ENCODE data around the gene STAG3.
"Not testable (repeated sequence)": the region's sequence is repeated elsewhere in the genome, so short reads cannot be mapped to it uniquely, and the experiment has no call there.

STAG3 gene

GRCh38 chr7:100174582-100174981, 3.1 kb upstream of the STAG3 start:
- no peak for TF ChIP-seq CTCF (IDR thresholded peaks at IDR 0.05; ENCODE audit: borderline replicate concordance, control extremely low read depth, extremely low read depth, insufficient read depth, missing control alignments)
- in situ Hi-C loops (cut with MboI; ENCODE audit: low sequenced_read_pairs, unreplicated experiment): no loop called here
- no peak for DNase-seq (ENCODE audit: low spot score)

GRCh38 chr7:100175296-100175935, 2.3 kb upstream of the STAG3 start:
- in situ Hi-C loops (cut with MboI; ENCODE audit: low sequenced_read_pairs, unreplicated experiment): no loop called here
- DNase-seq (ENCODE audit: low spot score): no peak
- no peak for TF ChIP-seq CTCF (IDR thresholded peaks at IDR 0.05; ENCODE audit: borderline replicate concordance, control extremely low read depth, extremely low read depth, insufficient read depth, missing control alignments)

GRCh38 chr7:100176096-100177044, 1.3 kb upstream of the STAG3 start:
- in situ Hi-C loops (cut with MboI; ENCODE audit: low sequenced_read_pairs, unreplicated experiment): no loop called here
- no peak for TF ChIP-seq CTCF (IDR thresholded peaks at IDR 0.05; ENCODE audit: borderline replicate concordance, control extremely low read depth, extremely low read depth, insufficient read depth, missing control alignments)
- DNase-seq (ENCODE audit: low spot score): no peak

- in situ Hi-C loops (cut with MboI; ENCODE audit: low sequenced_read_pairs, unreplicated experiment); DNase-seq (ENCODE audit: low spot score): not testable (repeated sequence)
These were observed 2.4 kb downstream of the STAG3 start for GRCh38 chr7:100180084-100180483.

- DNase-seq (ENCODE audit: low spot score); in situ Hi-C loops (cut with MboI; ENCODE audit: low sequenced_read_pairs, unreplicated experiment): not testable (repeated sequence)
These were observed 4.9 kb downstream of the STAG3 start for GRCh38 chr7:100182616-100183015.

- DNase-seq (ENCODE audit: low spot score); in situ Hi-C loops (cut with MboI; ENCODE audit: low sequenced_read_pairs, unreplicated experiment): not testable (repeated sequence)
These were observed 5.4 kb downstream of the STAG3 start for GRCh38 chr7:100183090-100183489.

- no peak for TF ChIP-seq CTCF (IDR thresholded peaks at IDR 0.05; ENCODE audit: borderline replicate concordance, control extremely low read depth, extremely low read depth, insufficient read depth, missing control alignments)
- in situ Hi-C loops (cut with MboI; ENCODE audit: low sequenced_read_pairs, unreplicated experiment): no loop called here
- DNase-seq (ENCODE audit: low spot score): no peak
These were observed 8.0 kb downstream of the STAG3 start for GRCh38 chr7:100185726-100186125.

GRCh38 chr7:100189061-100189460, 11.3 kb downstream of the STAG3 start:
- no peak for DNase-seq (ENCODE audit: low spot score)
- in situ Hi-C loops (cut with MboI; ENCODE audit: low sequenced_read_pairs, unreplicated experiment): no loop called here
- TF ChIP-seq CTCF (IDR thresholded peaks at IDR 0.05; ENCODE audit: borderline replicate concordance, control extremely low read depth, extremely low read depth, insufficient read depth, missing control alignments): no peak
